GM10248 (cell line): ENCODE measurements around the gene TOR1AIP2.

Experiments used
- CTCF ChIA-PET: fragments of 300-600 bp; sonication (Branson Sonifier 250); formaldehyde crosslinking; extraction: SDS; loops from one replicate; lab custom pipeline; 2021; ENCODE audit warnings: antibody characterized with exemption; lab: Yijun Ruan, JAX
- POLR2A ChIA-PET: fragments of 350-650 bp; sonication (Branson Sonifier 250); formaldehyde crosslinking; extraction: SDS; loops from one replicate; lab custom pipeline; 2020; ENCODE audit warnings: antibody characterized with exemption; lab: Yijun Ruan, JAX
- DNase-seq: peaks from one replicate; pipeline ENCODE4 v3.0.0; 2012; ENCODE audit errors: extremely low spot score
- TF ChIP-seq, protein P1 (sequence below): IDR thresholded peaks from 2 replicates; pipeline ENCODE4 v1.5.1; 2012; ENCODE audit warnings: mild to moderate bottlenecking, low read depth; ENCODE audit errors: extremely low read depth, missing control alignments, control extremely low read depth

The TOR1AIP2 gene

DNA sequence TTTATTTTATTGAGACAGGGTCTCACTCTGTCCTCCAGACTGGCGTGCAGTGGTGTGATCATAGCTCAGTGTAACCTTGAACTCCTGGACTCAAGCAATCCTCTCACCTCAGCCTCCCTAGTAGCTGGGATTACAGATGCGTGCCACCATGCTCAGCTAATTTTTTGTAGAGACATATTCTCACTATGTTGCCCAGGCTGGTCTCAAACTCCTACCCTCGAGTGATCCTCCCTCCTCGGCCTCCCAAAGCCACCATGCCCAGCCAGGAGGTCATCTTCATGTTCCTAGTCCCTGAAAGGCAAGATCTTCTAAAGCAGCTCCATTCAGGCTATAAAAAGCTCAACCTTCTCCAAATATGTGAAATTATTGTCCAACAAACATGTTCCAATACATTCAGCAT, 53.9 kb downstream of the TOR1AIP2 start:
- ChIA-PET POLR2A (no interaction called here), CTCF (interaction anchor here (1.6 to 21.5 kb wide), 4 partner anchors 13 to 356 kb away, joined by 4 to 647 read pairs (median 138); no protein-coding TSS in a partner anchor)
- no peak for DNase-seq
- TF ChIP-seq, protein P1, sequence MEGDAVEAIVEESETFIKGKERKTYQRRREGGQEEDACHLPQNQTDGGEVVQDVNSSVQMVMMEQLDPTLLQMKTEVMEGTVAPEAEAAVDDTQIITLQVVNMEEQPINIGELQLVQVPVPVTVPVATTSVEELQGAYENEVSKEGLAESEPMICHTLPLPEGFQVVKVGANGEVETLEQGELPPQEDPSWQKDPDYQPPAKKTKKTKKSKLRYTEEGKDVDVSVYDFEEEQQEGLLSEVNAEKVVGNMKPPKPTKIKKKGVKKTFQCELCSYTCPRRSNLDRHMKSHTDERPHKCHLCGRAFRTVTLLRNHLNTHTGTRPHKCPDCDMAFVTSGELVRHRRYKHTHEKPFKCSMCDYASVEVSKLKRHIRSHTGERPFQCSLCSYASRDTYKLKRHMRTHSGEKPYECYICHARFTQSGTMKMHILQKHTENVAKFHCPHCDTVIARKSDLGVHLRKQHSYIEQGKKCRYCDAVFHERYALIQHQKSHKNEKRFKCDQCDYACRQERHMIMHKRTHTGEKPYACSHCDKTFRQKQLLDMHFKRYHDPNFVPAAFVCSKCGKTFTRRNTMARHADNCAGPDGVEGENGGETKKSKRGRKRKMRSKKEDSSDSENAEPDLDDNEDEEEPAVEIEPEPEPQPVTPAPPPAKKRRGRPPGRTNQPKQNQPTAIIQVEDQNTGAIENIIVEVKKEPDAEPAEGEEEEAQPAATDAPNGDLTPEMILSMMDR = no peak

DNA sequence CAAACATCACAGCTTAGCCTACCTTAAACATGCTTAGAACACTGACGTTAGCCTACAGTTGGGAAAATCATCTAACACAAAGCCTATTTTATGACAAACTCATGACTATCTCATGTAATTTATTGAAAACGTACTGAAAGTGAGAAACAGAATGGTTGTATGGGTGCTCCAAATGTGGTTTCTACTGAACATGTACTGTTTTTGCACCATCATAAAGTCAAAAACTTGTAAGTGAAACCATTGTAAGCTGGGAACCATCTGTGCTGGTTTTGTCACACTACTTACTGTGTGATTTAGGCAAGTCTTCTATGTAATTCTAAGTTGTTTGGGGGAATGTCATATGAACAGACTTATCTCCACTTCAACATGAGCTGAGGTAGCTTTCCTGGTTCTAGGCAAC, 55.5 kb downstream of the TOR1AIP2 start:
- ChIA-PET CTCF (interaction anchor here (20.6 to 21.5 kb wide), 2 partner anchors 12 to 116 kb away, joined by 269 to 647 read pairs; no protein-coding TSS in a partner anchor), POLR2A (no interaction called here)
- TF ChIP-seq, protein P1 = no peak
- DNase-seq = no peak

DNA sequence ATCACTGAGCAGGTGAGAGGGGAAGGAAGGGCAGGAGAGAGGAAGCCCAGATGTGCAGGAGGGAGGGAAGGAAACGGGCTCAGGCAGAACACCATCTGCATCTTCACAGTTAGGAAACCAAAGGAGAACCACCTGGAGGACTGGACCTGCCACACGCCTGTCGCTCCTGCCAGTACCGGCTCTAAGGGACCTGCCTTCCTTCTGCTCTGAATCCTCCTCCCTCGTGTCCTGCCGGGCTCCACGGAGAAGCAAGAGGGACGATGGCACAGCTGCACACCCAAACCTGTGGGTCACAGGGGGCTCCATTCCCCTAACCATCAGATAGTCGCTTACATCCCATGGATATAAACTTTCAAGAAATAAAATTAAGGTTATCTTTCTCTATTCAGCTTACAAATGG, 56.1 kb downstream of the TOR1AIP2 start:
- TF ChIP-seq, protein P1 = no peak
- no peak for DNase-seq
- CTCF ChIA-PET = interaction anchor here (20.6 to 21.5 kb wide), 2 partner anchors 11 to 115 kb away, joined by 269 to 647 read pairs; no protein-coding TSS in a partner anchor
- POLR2A ChIA-PET = no interaction called here

DNA sequence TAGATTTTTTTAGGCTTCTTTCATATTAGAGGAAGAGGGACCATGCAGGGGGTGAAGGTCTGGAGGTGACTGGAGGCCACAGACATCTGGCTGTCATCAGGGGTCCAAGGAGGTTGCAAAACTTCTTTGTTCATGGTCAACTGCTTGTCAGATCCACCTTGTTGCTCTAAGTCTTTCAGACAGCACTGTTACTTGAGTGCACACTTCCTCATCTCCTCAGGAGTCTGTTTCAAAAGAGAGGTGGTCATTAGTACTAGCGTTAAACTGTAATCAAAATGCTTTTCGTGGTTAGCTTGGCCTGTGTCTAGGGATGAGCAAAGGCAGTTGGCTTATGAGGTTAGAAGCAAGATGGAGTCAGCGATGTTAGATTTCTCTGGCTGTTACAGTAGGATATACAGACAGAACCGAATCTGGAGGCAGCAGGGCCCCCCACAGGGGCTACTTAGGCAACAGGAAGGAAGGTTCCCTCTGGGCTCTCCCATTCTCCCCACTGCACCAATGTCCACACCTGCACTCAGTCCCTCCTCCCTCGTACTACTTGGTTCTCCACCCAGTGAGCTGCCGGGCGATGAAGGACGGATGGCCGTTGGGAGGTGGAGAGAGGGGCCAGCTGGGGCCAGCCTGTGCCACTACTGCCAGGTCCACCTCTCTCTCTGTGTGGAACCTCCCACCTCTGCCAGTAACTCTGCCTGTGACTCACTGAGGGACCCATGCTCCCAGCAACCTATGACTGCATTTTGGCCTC, 57.2 kb downstream of the TOR1AIP2 start:
- ChIA-PET POLR2A (no interaction called here), CTCF (interaction anchor here (1.0 to 21.5 kb wide), 4 partner anchors 8 to 114 kb away, joined by 3 to 647 read pairs (median 138); no protein-coding TSS in a partner anchor)
- TF ChIP-seq, protein P1 = no peak
- no peak for DNase-seq

DNA sequence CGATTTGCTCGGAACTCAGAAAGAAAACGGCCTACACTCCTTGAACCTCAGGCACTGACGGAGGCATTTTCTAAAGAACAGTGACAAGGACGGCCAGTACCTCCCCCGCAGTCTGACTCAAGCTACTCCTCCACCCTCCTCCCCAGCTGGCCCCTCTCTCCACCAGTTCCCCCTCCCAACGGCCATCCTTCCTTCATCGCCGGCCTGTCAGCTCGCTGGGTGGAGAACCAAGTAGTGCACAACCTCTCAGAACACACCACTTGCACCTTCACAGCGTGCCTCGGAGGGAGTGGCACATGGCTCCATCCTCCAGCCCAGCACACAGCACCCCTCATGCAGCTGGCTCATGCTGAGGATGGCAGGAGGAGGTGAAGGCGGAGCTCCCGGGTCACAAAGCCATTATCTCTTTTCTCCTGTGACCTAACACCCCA, 58.8 kb downstream of the TOR1AIP2 start:
- TF ChIP-seq, protein P1 = no peak
- CTCF ChIA-PET = interaction anchor here (1.4 to 21.5 kb wide), 4 partner anchors 8 to 120 kb away, joined by 3 to 647 read pairs (median 138); no protein-coding TSS in a partner anchor
- POLR2A ChIA-PET = no interaction called here
- DNase-seq = no peak

DNA sequence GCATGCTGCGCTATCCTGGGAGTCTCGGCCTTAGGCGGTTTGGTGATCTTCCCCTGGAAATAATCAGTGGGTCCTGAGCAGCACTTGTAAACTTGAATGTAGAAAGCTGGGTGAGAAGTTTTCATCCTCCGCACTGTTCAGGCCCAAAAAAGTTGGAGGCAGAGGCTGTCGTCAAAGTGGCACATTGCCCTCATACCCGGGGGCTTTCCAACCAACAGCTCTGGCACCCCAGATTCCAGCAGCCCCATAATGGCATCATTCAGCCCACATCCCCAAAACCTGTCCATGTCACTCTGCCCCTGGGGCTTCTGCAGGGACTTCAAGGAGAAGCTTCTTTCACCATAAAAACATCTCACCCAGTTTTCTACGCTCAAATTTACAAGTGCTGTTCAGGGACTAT, 59.3 kb downstream of the TOR1AIP2 start:
- POLR2A ChIA-PET = no interaction called here
- CTCF ChIA-PET = interaction anchor here (1.4 to 21.5 kb wide), 3 partner anchors 8 to 120 kb away, joined by 3 to 647 read pairs (median 269); no protein-coding TSS in a partner anchor
- TF ChIP-seq, protein P1 = no peak
- DNase-seq = no peak
